ENCODE data around the gene PCDHGA1. TPM values are rescaled to one million over a fixed set of nuclear protein-coding genes. Genes with fewer than 3 reads are reported as not detected.

Gene PCDHGA1
- total and polyA plus RNA-seq, 9 of the 15 experiments (the other 6 are each of a cell fraction or from before 2014, with no cell fraction given): 0.05 to 0.26 (median 0.18) TPM; not detected in 2

DNA sequence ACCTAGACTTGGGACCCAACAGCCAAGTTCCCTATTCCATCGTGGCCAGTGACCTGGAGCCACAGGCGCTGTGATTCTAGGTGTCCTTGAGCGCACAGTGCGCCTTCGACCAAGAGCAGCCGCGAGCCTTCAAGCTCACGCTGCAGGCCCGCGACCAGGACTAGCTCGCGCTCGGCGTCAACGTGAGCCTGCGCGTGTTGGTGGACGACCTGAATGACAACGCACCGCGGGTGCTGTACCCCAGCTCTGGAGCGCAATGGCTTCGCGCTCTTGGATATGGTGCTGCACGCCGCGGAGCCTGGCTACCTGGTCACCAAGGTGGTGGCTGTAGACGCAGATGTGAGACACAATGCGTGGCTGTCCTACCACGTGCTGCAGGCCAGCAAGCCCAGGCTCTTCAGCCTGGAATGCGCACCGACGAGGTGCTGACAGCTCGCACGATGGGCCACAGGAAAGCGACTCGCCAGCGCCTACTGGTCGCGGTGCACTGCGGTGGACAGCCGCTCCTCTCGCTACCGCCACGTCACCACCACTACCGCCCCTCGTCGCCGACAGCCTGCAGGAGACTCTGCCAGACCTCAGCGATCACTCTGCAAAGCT, 111.4 kb downstream of the PCDHGA1 start:
- in situ Hi-C loops (cut with MboI): no loop called here

DNA sequence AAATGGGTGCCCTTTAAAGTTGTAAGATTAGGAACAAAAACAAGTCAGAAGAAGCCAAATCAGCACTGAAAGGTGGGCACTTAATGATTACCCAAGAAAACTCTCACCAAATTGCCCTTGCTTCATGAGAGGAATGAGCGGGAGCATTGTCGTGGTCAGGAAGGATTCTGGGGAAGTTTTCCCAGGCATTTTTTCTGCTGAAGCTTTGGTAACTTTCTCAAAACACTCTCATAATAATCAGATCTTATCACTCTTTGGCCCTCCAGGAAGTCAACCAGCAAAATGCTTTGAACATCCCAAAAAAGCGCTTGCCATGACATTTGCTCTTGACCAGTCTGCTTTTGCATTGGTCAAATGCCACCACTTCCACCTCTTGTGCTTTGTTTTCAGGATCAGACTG, 135.0 kb downstream of the PCDHGA1 start:
- no peak for FAIRE-seq
- no peak overlapping the region for H3K9ac ChIP-seq (ENCODE audit: insufficient read depth in 1 of 2, low read depth in 2 of 2, low read length in 2 of 2)
- H3K9me3 ChIP-seq (replicated peaks; ENCODE audit: control insufficient read depth, insufficient read depth, low read depth, low read length): no peaks in the 10 kb centered on the region
- intact Hi-C loops (cut with micrococcal nuclease): no loop called here
- H3K79me2 ChIP-seq (ENCODE audit: control insufficient read depth, insufficient read depth, low read length): no peaks in the 10 kb centered on the region
- H2AFZ ChIP-seq (ENCODE audit: low read depth, low read length): no peak overlapping the region
- no peaks in the 10 kb centered on the region for H4K20me1 ChIP-seq (replicated peaks; ENCODE audit: control insufficient read depth, insufficient read depth, low read length)
- ATAC-seq: no peak
- in situ Hi-C loops (cut with MboI): no loop called here
- no peak for DNase-seq (ENCODE audit: extremely low read depth in 1 of 4, low spot score in 3 of 4)
- ChIA-PET CTCF (ENCODE audit: low intra/inter-chr PET ratio) (no interaction called here), POLR2A (no interaction called here)
- no peaks in the 10 kb centered on the region for H3K27me3 ChIP-seq (ENCODE audit: control insufficient read depth in 2 of 2, insufficient read depth in 2 of 2, low read length in 2 of 2)
- no TSS peak for BruUV-seq (replicated peaks)
- no peak overlapping the region for H3K27ac ChIP-seq (ENCODE audit: extremely low read depth, low read depth, low read length)
- no peak overlapping the region for H3K4me3 ChIP-seq
- H3K9me1 ChIP-seq (ENCODE audit: control insufficient read depth, insufficient read depth, low read length): no peaks in the 10 kb centered on the region
- H3K36me3 ChIP-seq (ENCODE audit: control insufficient read depth, insufficient read depth, low read length): no peaks in the 10 kb centered on the region
- H3K4me2 ChIP-seq (ENCODE audit: insufficient read depth, low read length): no peak overlapping the region
- no peaks in the 10 kb centered on the region for H3K4me1 ChIP-seq (replicated peaks in 1 of 2; ENCODE audit: control insufficient read depth in 2 of 2, insufficient read depth in 2 of 2, low read length in 2 of 2)
- WGBS (ENCODE audit: insufficient coverage, low coverage, missing lambda C conversion rate): 2% methylated on average over 3 of the region's 3 CpGs
- TF ChIP-seq ZKSCAN1 (IDR thresholded peaks at IDR 0.05; ENCODE audit: low read depth, low read length) (no peak), RB1 (IDR thresholded peaks at IDR 0.05; ENCODE audit: low read depth) (no peak), ZNF347 (CRISPR knock-in tag; IDR thresholded peaks at IDR 0.05; ENCODE audit: low read depth) (no peak), PHTF2 (CRISPR knock-in tag; IDR thresholded peaks at IDR 0.05) (no peak), LEF1 (IDR thresholded peaks at IDR 0.05) (no peak), XRCC3 (IDR thresholded peaks at IDR 0.05) (no peak), EZH2 (IDR thresholded peaks at IDR 0.05; ENCODE audit: borderline replicate concordance, low read depth, low read length) (no peak), NFIC (IDR thresholded peaks at IDR 0.05) (no peak), KDM5B (IDR thresholded peaks at IDR 0.05; ENCODE audit: insufficient replicate concordance, low read depth, low read length) (no peak), MIER1 (IDR thresholded peaks at IDR 0.05; ENCODE audit: low read depth) (no peak), ZNF324 (CRISPR knock-in tag; IDR thresholded peaks at IDR 0.05) (no peak), TAF15 (IDR thresholded peaks at IDR 0.05; ENCODE audit: low read depth, low read length) (no peak), SAFB2 (IDR thresholded peaks at IDR 0.05; ENCODE audit: borderline replicate concordance, low read depth, low read length, severe bottlenecking) (no peak), ZNF12 (CRISPR knock-in tag; IDR thresholded peaks at IDR 0.05) (no peak)
- TF ChIP-seq, protein P1, sequence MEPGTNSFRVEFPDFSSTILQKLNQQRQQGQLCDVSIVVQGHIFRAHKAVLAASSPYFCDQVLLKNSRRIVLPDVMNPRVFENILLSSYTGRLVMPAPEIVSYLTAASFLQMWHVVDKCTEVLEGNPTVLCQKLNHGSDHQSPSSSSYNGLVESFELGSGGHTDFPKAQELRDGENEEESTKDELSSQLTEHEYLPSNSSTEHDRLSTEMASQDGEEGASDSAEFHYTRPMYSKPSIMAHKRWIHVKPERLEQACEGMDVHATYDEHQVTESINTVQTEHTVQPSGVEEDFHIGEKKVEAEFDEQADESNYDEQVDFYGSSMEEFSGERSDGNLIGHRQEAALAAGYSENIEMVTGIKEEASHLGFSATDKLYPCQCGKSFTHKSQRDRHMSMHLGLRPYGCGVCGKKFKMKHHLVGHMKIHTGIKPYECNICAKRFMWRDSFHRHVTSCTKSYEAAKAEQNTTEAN (CRISPR knock-in tag; IDR thresholded peaks at IDR 0.05): no peak

More for the DNA sequence above, 111.4 kb downstream of the PCDHGA1 start:
- intact Hi-C loops (cut with micrococcal nuclease): no loop called here
- no peaks in the 10 kb centered on the region for H3K36me3 ChIP-seq (ENCODE audit: control insufficient read depth, insufficient read depth, low read length)
- no peak overlapping the region for H3K4me2 ChIP-seq (ENCODE audit: insufficient read depth, low read length)
- WGBS (ENCODE audit: insufficient coverage, low coverage, missing lambda C conversion rate): 17% methylated on average over 45 of the region's 50 CpGs
- FAIRE-seq (no peak), ATAC-seq (no peak), DNase-seq (ENCODE audit: extremely low read depth in 1 of 4, low spot score in 3 of 4) (no peak)
- H2AFZ ChIP-seq (ENCODE audit: low read depth, low read length): no peak overlapping the region
- BruUV-seq (replicated peaks): no TSS peak
- H3K9me1 ChIP-seq (ENCODE audit: control insufficient read depth, insufficient read depth, low read length): no peaks in the 10 kb centered on the region
- peaks cover 0 to 6% of the 10 kb centered on the region in 2 experiments; a peak in 1 of 5 replicates for H3K4me1 ChIP-seq (replicated peaks in 1 of 2; ENCODE audit: control insufficient read depth in 2 of 2, insufficient read depth in 2 of 2, low read length in 2 of 2)
- peaks cover 0 to 16% of the 10 kb centered on the region in 2 experiments; a peak in 2 of 5 replicates for H3K27me3 ChIP-seq (ENCODE audit: control insufficient read depth in 2 of 2, insufficient read depth in 2 of 2, low read length in 2 of 2)
- H4K20me1 ChIP-seq (replicated peaks; ENCODE audit: control insufficient read depth, insufficient read depth, low read length): no peaks in the 10 kb centered on the region
- H3K79me2 ChIP-seq (ENCODE audit: control insufficient read depth, insufficient read depth, low read length): no peaks in the 10 kb centered on the region
- H3K27ac ChIP-seq (ENCODE audit: extremely low read depth, low read depth, low read length): no peak overlapping the region
- TF ChIP-seq CBX1 (IDR thresholded peaks at IDR 0.05; ENCODE audit: low read depth) (no peak), NCOA1 (IDR thresholded peaks at IDR 0.05; ENCODE audit: low read depth) (no peak), ARHGAP35 (IDR thresholded peaks at IDR 0.05; ENCODE audit: partially characterized antibody) (no peak), L3MBTL2 (IDR thresholded peaks at IDR 0.05) (0 out of 2 replicates have a peak, but pooled peaks have one; percentile 19), HCFC1 (IDR thresholded peaks at IDR 0.05; ENCODE audit: low read depth, low read length) (no peak)
- ChIA-PET CTCF (ENCODE audit: low intra/inter-chr PET ratio) (no interaction called here), POLR2A (interaction anchor here (0.6 to 1.3 kb wide), 3 partner anchors 34 to 687 kb away, joined by 3 read pairs; partner anchors contain the start of gene PCDHGC5)
- no peak overlapping the region for H3K9ac ChIP-seq (ENCODE audit: insufficient read depth in 1 of 2, low read depth in 2 of 2, low read length in 2 of 2)
- H3K9me3 ChIP-seq (replicated peaks; ENCODE audit: control insufficient read depth, insufficient read depth, low read depth, low read length): no peaks in the 10 kb centered on the region
- H3K4me3 ChIP-seq: no peak overlapping the region

Measured in K562 (cell line).